GM23248 (cell line): ENCODE measurements around the gene SLC11A1. TPM values are rescaled to one million over a fixed set of nuclear protein-coding genes. Genes with fewer than 3 reads are reported as not detected.

Experiments used
- DNase-seq: peaks from one replicate; pipeline ENCODE4 v3.0.0-alpha.2; 2015
- H2AFZ ChIP-seq: fragments of 200-600 bp; sonication (generic); 2 replicates; pipeline ENCODE4 v1.6.1; 2016; ENCODE audit warnings: antibody characterized with exemption
- H3F3A ChIP-seq: fragments of 200-600 bp; sonication (generic); 2 replicates; pipeline ENCODE4 v1.6.1; 2016; ENCODE audit warnings: mild to moderate bottlenecking, antibody characterized with exemption, mixed run types; ENCODE audit not compliant: insufficient read depth
- H3K27ac ChIP-seq: fragments of 200-600 bp; sonication (generic); 2 replicates; pipeline ENCODE4 v1.5.1; 2016; ENCODE audit warnings: mild to moderate bottlenecking
- H3K27me3 ChIP-seq: fragments of 200-600 bp; sonication (generic); replicated peaks from 2 replicates; pipeline ENCODE4 v1.6.1; 2016; ENCODE audit warnings: mild to moderate bottlenecking; ENCODE audit not compliant: insufficient read depth
- H3K36me3 ChIP-seq: fragments of 200-600 bp; sonication (generic); 2 replicates; pipeline ENCODE4 v1.6.1; 2016; ENCODE audit warnings: low read depth, mild to moderate bottlenecking
- H3K4me1 ChIP-seq: fragments of 200-600 bp; sonication (generic); 2 replicates; pipeline ENCODE4 v1.6.1; 2016; ENCODE audit warnings: mild to moderate bottlenecking; ENCODE audit not compliant: insufficient read depth
- H3K4me2 ChIP-seq: fragments of 200-600 bp; sonication (generic); one replicate; pipeline ENCODE4 v1.6.1; 2016; ENCODE audit warnings: mild to moderate bottlenecking; ENCODE audit not compliant: unreplicated experiment
- H3K4me3 ChIP-seq: fragments of 200-600 bp; sonication (generic); 2 replicates; pipeline ENCODE4 v1.5.1; 2016; ENCODE audit warnings: mild to moderate bottlenecking
- H3K79me2 ChIP-seq: fragments of 200-600 bp; sonication (generic); 2 replicates; pipeline ENCODE4 v1.6.1; 2016; ENCODE audit warnings: mild to moderate bottlenecking; ENCODE audit not compliant: insufficient read depth
- H3K9ac ChIP-seq: fragments of 200-600 bp; sonication (generic); 2 replicates; pipeline ENCODE4 v1.6.1; 2016; ENCODE audit warnings: mild to moderate bottlenecking
- H3K9me2 ChIP-seq: fragments of 200-600 bp; sonication (generic); 2 replicates; pipeline ENCODE4 v1.6.1; 2016; ENCODE audit warnings: mixed run types, mild to moderate bottlenecking, moderate library complexity; ENCODE audit not compliant: insufficient read depth
- H3K9me3 ChIP-seq: fragments of 200-600 bp; sonication (generic); one replicate; pipeline ENCODE4 v1.6.1; 2017; ENCODE audit warnings: low read depth
- H4K20me1 ChIP-seq: fragments of 200-600 bp; sonication (generic); 2 replicates; pipeline ENCODE4 v1.6.0; 2016; ENCODE audit not compliant: insufficient read depth
- EZH2 ChIP-seq: fragments of 200-600 bp; sonication (generic); IDR thresholded peaks from 2 replicates; pipeline ENCODE4 v1.6.1; 2018; ENCODE audit warnings: antibody characterized with exemption, mild to moderate bottlenecking; ENCODE audit not compliant: insufficient read depth, poor library complexity, severe bottlenecking
- EZH2phosphoT487 ChIP-seq: fragments of 200-600 bp; sonication (generic); IDR thresholded peaks from 2 replicates; pipeline ENCODE4 v1.6.1; 2018; ENCODE audit warnings: antibody characterized with exemption, moderate library complexity, mild to moderate bottlenecking, low read depth; ENCODE audit not compliant: insufficient read depth
- WGBS, 2 experiments: methylation state at CpG; one replicate each; pipeline ENCODE4 v1.1.6; 2015 to 2017; ENCODE audit warnings: low lambda C conversion rate in 2 of 2, low coverage in 1 of 2; ENCODE audit errors: missing lambda C conversion rate in 2 of 2; 5-methylcytosine and 5-hydroxymethylcytosine counted together
- in situ Hi-C: fragments of 300-500 bp; cut with MboI; formaldehyde crosslinking; loops from 2 replicates; pipeline ENCODE4 v1.15.0; 2020
- polyA plus RNA-seq: library from polyadenylated mRNA; unstranded; fragments of >200 nt; fragmentation: Nextera tagmentation; extraction: Ambion mirVana; gene quantifications from 2 replicates; pipeline ENCODE4 v1.2.1, GENCODE V29; 2016
- total RNA-seq: library from RNA; depleted of rRNA; stranded (reverse); fragments of >200 nt; shearing (Covaris generic); gene quantifications from 2 replicates; pipeline ENCODE4 v1.2.3, GENCODE V29; 2014

The SLC11A1 gene
- total and polyA plus RNA-seq, 2 experiments from 2014 or later, result 0.16 TPM; not detected in 1

- Histone ChIP-seq H3K36me3 (no peaks in the 10 kb centered on the region), H3K9me3 (no peaks in the 10 kb centered on the region), H3K4me2 (no peak overlapping the region), H3K4me1 (no peaks in the 10 kb centered on the region), H2AFZ (no peak overlapping the region), H3K27ac (no peak overlapping the region), H3K9ac (no peak overlapping the region), H3K9me2 (no peaks in the 10 kb centered on the region), H3K79me2 (no peaks in the 10 kb centered on the region), H4K20me1 (no peaks in the 10 kb centered on the region), H3F3A (no peaks in the 10 kb centered on the region), H3K4me3 (no peak overlapping the region), H3K27me3 (no peaks in the 10 kb centered on the region; the same call in 1 of the 2 replicates)
- no peak for DNase-seq
- no peak for TF ChIP-seq EZH2phosphoT487
- TF ChIP-seq EZH2, result no peak
- in situ Hi-C loops, result no loop called here
- 87 to 89% methylated on average over 8 of the region's 8 CpGs for WGBS, 2 experiments
Measured at GRCh38 chr2:218432676-218433365, 50.7 kb downstream of the SLC11A1 start.

- no peak overlapping the region for H3K9ac ChIP-seq
- no peak overlapping the region for H3K4me2 ChIP-seq
- in situ Hi-C loops, result no loop called here
- H3K36me3 ChIP-seq, result no peaks in the 10 kb centered on the region
- no peaks in the 10 kb centered on the region for H3K9me3 ChIP-seq
- no peaks in the 10 kb centered on the region; the same call in 1 of the 2 replicates for H3K27me3 ChIP-seq
- no peak overlapping the region for H3K4me3 ChIP-seq
- no peak for DNase-seq
- 79 to 88% methylated on average over 9 of the region's 9 CpGs for WGBS, 2 experiments
- H3K9me2 ChIP-seq, result no peaks in the 10 kb centered on the region
- no peaks in the 10 kb centered on the region for H3K79me2 ChIP-seq
- no peak overlapping the region for H3K27ac ChIP-seq
- H4K20me1 ChIP-seq, result no peaks in the 10 kb centered on the region
- H3F3A ChIP-seq, result no peaks in the 10 kb centered on the region
- no peaks in the 10 kb centered on the region for H3K4me1 ChIP-seq
- no peak for TF ChIP-seq EZH2
- no peak for TF ChIP-seq EZH2phosphoT487
- no peak overlapping the region for H2AFZ ChIP-seq
Measured at GRCh38 chr2:218434456-218434855, 52.4 kb downstream of the SLC11A1 start.

DNA sequence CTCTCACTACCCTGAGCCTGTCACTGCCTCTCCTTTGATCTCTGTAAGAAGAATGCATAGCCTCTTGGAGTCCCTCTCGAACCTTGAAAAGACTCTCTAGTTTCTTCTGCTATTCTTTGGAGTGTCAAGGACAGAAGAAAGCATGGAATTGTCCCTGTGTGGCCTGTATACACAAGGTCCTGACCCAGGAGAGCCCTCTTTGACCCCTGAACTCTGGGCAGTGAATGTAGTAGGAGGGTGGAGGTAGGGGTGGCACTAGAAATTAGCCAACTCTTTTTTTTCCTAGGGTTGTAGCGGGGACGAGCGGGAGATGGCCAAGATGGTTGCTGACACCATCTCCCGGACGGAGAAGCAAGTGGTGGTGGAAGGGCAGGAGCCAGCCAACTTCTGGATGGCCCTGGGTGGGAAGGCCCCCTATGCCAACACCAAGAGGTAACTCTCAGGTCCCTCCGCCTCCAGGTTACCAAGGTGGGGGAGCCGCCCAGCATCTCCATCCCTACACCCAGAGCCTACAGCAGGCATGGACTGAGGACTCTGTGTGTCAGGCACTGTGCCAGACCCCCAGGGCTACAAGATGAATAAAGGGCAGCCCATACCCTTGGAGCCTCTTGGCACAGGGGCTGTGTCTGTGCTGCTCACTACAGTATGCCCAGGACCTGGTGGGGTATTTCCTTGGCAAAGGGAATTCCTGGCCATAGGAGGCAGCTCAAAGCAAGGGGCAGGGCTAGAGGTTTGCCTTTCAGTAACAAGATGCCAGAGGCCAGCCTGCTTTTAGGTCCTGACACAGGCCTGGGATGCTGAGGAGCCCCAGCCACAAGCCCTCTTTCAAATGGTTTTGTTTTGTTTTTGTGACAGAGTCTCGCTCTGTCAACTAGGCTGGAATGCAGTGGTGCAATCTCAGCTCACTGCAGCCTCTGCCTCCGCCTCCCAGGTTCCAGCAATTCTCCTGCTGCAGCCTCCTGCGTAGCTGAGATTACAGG lies 53.2 kb downstream of the SLC11A1 start:
- H3K4me2 ChIP-seq, result no peak overlapping the region
- DNase-seq, result no peak
- H3K9ac ChIP-seq, result no peak overlapping the region
- WGBS, 2 experiments, result 79 to 82% methylated on average over 11 of the region's 11 CpGs
- H3K9me3 ChIP-seq, result no peaks in the 10 kb centered on the region
- no peaks in the 10 kb centered on the region for H3K79me2 ChIP-seq
- no peaks in the 10 kb centered on the region for H3K36me3 ChIP-seq
- in situ Hi-C loops, result no loop called here
- H3K27ac ChIP-seq, result no peak overlapping the region
- no peak overlapping the region for H3K4me3 ChIP-seq
- TF ChIP-seq EZH2 (no peak), EZH2phosphoT487 (no peak)
- H3F3A ChIP-seq, result no peaks in the 10 kb centered on the region
- no peaks in the 10 kb centered on the region for H3K9me2 ChIP-seq
- H2AFZ ChIP-seq, result no peak overlapping the region
- H3K4me1 ChIP-seq, result no peaks in the 10 kb centered on the region
- no peaks in the 10 kb centered on the region; the same call in 1 of the 2 replicates for H3K27me3 ChIP-seq
- H4K20me1 ChIP-seq, result no peaks in the 10 kb centered on the region

DNA sequence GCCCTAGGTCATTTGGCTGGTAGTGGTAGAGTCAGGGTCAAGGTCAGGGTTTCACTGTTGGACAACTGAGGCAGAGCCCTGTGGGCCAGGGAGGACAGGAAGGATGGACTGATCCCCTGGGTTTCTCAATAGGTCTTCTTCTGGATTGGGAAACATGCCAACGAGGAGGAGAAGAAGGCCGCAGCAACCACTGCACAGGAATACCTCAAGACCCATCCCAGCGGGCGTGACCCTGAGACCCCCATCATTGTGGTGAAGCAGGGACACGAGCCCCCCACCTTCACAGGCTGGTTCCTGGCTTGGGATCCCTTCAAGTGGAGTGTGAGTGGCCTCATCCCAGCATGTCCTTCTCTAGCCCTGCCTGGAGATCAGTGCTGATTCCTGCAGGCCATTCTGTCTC lies 54.9 kb downstream of the SLC11A1 start:
- no peaks in the 10 kb centered on the region for H3K79me2 ChIP-seq
- 71 to 77% methylated on average over 5 of the region's 5 CpGs for WGBS, 2 experiments

More for the DNA sequence above, 54.9 kb downstream of the SLC11A1 start:
- no peaks in the 10 kb centered on the region for H3K36me3 ChIP-seq
- no peak overlapping the region for H3K4me2 ChIP-seq
- H3K27me3 ChIP-seq, result no peaks in the 10 kb centered on the region; the same call in 1 of the 2 replicates
- H2AFZ ChIP-seq, result no peak overlapping the region
- in situ Hi-C loops, result no loop called here
- H3K27ac ChIP-seq, result no peak overlapping the region
- no peak overlapping the region for H3K9ac ChIP-seq
- H3K4me1 ChIP-seq, result no peaks in the 10 kb centered on the region
- H4K20me1 ChIP-seq, result no peaks in the 10 kb centered on the region
- no peaks in the 10 kb centered on the region for H3K9me3 ChIP-seq
- no peaks in the 10 kb centered on the region for H3K9me2 ChIP-seq
- no peak for DNase-seq
- TF ChIP-seq EZH2 (no peak), EZH2phosphoT487 (no peak)
- H3F3A ChIP-seq, result no peaks in the 10 kb centered on the region
- no peak overlapping the region for H3K4me3 ChIP-seq
